ENCODE data around the gene MRPS2. TPM values are rescaled to one million over a fixed set of nuclear protein-coding genes. Genes with fewer than 3 reads are reported as not detected.

MRPS2 gene
- total RNA-seq, 1 experiment from 2014 or later = 65.5 TPM

GRCh38 chr9:135508211-135508820 lies 7.8 kb downstream of the MRPS2 start:
- intact Hi-C loops (cut with micrococcal nuclease; ENCODE audit: unreplicated experiment) = no loop called here

GRCh38 chr9:135509458-135509857 lies 9.0 kb downstream of the MRPS2 start:
- H3K4me1 ChIP-seq = no peaks in the 10 kb centered on the region
- TF ChIP-seq, protein P1, sequence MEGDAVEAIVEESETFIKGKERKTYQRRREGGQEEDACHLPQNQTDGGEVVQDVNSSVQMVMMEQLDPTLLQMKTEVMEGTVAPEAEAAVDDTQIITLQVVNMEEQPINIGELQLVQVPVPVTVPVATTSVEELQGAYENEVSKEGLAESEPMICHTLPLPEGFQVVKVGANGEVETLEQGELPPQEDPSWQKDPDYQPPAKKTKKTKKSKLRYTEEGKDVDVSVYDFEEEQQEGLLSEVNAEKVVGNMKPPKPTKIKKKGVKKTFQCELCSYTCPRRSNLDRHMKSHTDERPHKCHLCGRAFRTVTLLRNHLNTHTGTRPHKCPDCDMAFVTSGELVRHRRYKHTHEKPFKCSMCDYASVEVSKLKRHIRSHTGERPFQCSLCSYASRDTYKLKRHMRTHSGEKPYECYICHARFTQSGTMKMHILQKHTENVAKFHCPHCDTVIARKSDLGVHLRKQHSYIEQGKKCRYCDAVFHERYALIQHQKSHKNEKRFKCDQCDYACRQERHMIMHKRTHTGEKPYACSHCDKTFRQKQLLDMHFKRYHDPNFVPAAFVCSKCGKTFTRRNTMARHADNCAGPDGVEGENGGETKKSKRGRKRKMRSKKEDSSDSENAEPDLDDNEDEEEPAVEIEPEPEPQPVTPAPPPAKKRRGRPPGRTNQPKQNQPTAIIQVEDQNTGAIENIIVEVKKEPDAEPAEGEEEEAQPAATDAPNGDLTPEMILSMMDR (IDR thresholded peaks at IDR 0.05; ENCODE audit: insufficient read depth in 1 of 2, low read depth in 1 of 2, low read length in 1 of 2, severe bottlenecking in 1 of 2, unreplicated experiment in 1 of 2) = no peak
- no peak overlapping the region for H3K4me3 ChIP-seq (ENCODE audit: low read depth, low read length)
- intact Hi-C loops (cut with micrococcal nuclease; ENCODE audit: unreplicated experiment) = no loop called here
- H3K4me3 Mint-ChIP-seq (ENCODE audit: unreplicated experiment) = no peak overlapping the region
- ChIA-PET CTCF (no interaction called here), POLR2A (no interaction called here)
- H3K27me3 ChIP-seq (replicated peaks; ENCODE audit: control insufficient read depth, insufficient read depth, low read length) = no peaks in the 10 kb centered on the region
- peaks cover 6% of the 10 kb centered on the region; the same call in 1 of the 2 replicates for H3K9me3 ChIP-seq
- H3K36me3 ChIP-seq (ENCODE audit: control insufficient read depth, insufficient read depth, low read length) = peaks cover 3% of the 10 kb centered on the region; the same call in 1 of the 2 replicates
- peaks cover 6% of the 10 kb centered on the region for H3K27me3 Mint-ChIP-seq (ENCODE audit: insufficient read depth, unreplicated experiment)
- no TSS peak for BruUV-seq (replicated peaks)
- peaks cover 11% of the 10 kb centered on the region for H3K36me3 Mint-ChIP-seq (ENCODE audit: insufficient read depth, unreplicated experiment)
- no peaks in the 10 kb centered on the region for H3K9me3 Mint-ChIP-seq (ENCODE audit: unreplicated experiment)
- no peaks in the 10 kb centered on the region for H3K4me1 Mint-ChIP-seq (ENCODE audit: low read depth, unreplicated experiment)
- no peak for DNase-seq
- H3K27ac Mint-ChIP-seq (ENCODE audit: unreplicated experiment) = no peak overlapping the region

More at GRCh38 chr9:135508211-135508820, 7.8 kb downstream of the MRPS2 start:
- DNase-seq = peak in 1 of 2 experiments; percentile 15
- H3K9me3 ChIP-seq = peaks cover 6% of the 10 kb centered on the region; the same call in 1 of the 2 replicates
- no peak overlapping the region for H3K27ac Mint-ChIP-seq (ENCODE audit: unreplicated experiment)
- no TSS peak for BruUV-seq (replicated peaks)
- no peaks in the 10 kb centered on the region for H3K9me3 Mint-ChIP-seq (ENCODE audit: unreplicated experiment)
- H3K4me3 Mint-ChIP-seq (ENCODE audit: unreplicated experiment) = no peak overlapping the region
- ChIA-PET POLR2A (no interaction called here), CTCF (no interaction called here)
- TF ChIP-seq, protein P1 (IDR thresholded peaks at IDR 0.05; ENCODE audit: insufficient read depth in 1 of 2, low read depth in 1 of 2, low read length in 1 of 2, severe bottlenecking in 1 of 2, unreplicated experiment in 1 of 2) = no peak
- no peaks in the 10 kb centered on the region for H3K27me3 ChIP-seq (replicated peaks; ENCODE audit: control insufficient read depth, insufficient read depth, low read length)
- no peaks in the 10 kb centered on the region for H3K4me1 ChIP-seq
- H3K4me1 Mint-ChIP-seq (ENCODE audit: low read depth, unreplicated experiment) = no peaks in the 10 kb centered on the region
- no peak overlapping the region for H3K4me3 ChIP-seq (ENCODE audit: low read depth, low read length)
- peaks cover 6% of the 10 kb centered on the region for H3K27me3 Mint-ChIP-seq (ENCODE audit: insufficient read depth, unreplicated experiment)
- peaks cover 15% of the 10 kb centered on the region for H3K36me3 Mint-ChIP-seq (ENCODE audit: insufficient read depth, unreplicated experiment)
- peaks cover 4% of the 10 kb centered on the region; the same call in 1 of the 2 replicates for H3K36me3 ChIP-seq (ENCODE audit: control insufficient read depth, insufficient read depth, low read length)

GRCh38 chr9:135512241-135512603 lies 11.7 kb downstream of the MRPS2 start:
- Histone ChIP-seq H3K36me3 (ENCODE audit: control insufficient read depth, insufficient read depth, low read length) (no peaks in the 10 kb centered on the region), H3K27me3 (replicated peaks; ENCODE audit: control insufficient read depth, insufficient read depth, low read length) (no peaks in the 10 kb centered on the region), H3K4me1 (no peaks in the 10 kb centered on the region), H3K4me3 (ENCODE audit: low read depth, low read length) (no peak overlapping the region), H3K9me3 (peaks cover 6% of the 10 kb centered on the region; the same call in 1 of the 2 replicates)
- no TSS peak for BruUV-seq (replicated peaks)
- Mint-ChIP-seq H3K36me3 (ENCODE audit: insufficient read depth, unreplicated experiment) (no peaks in the 10 kb centered on the region), H3K27me3 (ENCODE audit: insufficient read depth, unreplicated experiment) (peaks cover 6% of the 10 kb centered on the region), H3K4me1 (ENCODE audit: low read depth, unreplicated experiment) (no peaks in the 10 kb centered on the region), H3K9me3 (ENCODE audit: unreplicated experiment) (no peaks in the 10 kb centered on the region), H3K27ac (ENCODE audit: unreplicated experiment) (no peak overlapping the region), H3K4me3 (ENCODE audit: unreplicated experiment) (no peak overlapping the region)
- intact Hi-C loops (cut with micrococcal nuclease; ENCODE audit: unreplicated experiment) = no loop called here
- TF ChIP-seq, protein P1 (IDR thresholded peaks at IDR 0.05; ENCODE audit: insufficient read depth in 1 of 2, low read depth in 1 of 2, low read length in 1 of 2, severe bottlenecking in 1 of 2, unreplicated experiment in 1 of 2) = no peak
- ChIA-PET CTCF (interaction anchor here (0.7 kb wide), 1 partner anchor 237 kb away, joined by 5 read pairs; no protein-coding TSS in a partner anchor), POLR2A (no interaction called here)
- DNase-seq = peak in 1 of 2 experiments; percentile 7

Data from Caco-2 (cell line).